Keratinocyte (primary cell): ENCODE data around the gene RRP1.
"Not testable (repeated sequence)": the region's sequence is repeated elsewhere in the genome, so short reads cannot be mapped to it uniquely, and the experiment has no call there.

ENCODE experiments used
- CTCF ChIP-seq, 3 experiments: IDR thresholded peaks in 1 of 3; conservative IDR thresholded peaks in 1 of 3; optimal IDR thresholded peaks in 1 of 3; 2 replicates in 2 of 3; 3 replicates in 1 of 3; pipeline versions ENCODE3 to v1.5.1; 2011; ENCODE audit warnings: low read length in 3 of 3, mild to moderate bottlenecking in 3 of 3, moderate library complexity in 2 of 3, control low read depth in 1 of 3, inconsistent platforms in 1 of 3; ENCODE audit not compliant: insufficient read depth in 2 of 3; ENCODE audit errors: extremely low read depth in 1 of 3
- EZH2 ChIP-seq: IDR thresholded peaks from one replicate; pipeline ENCODE4 v1.6.1; 2012; ENCODE audit warnings: inconsistent platforms, mild to moderate bottlenecking, low read length, moderate library complexity

GRCh38 chr21:43844906-43845305, 55.5 kb downstream of the RRP1 start:
- not testable (repeated sequence) for TF ChIP-seq CTCF (optimal IDR thresholded peaks at IDR 0.05 in 1 of 3, IDR thresholded peaks at IDR 0.05 in 1 of 3, conservative IDR thresholded peaks at IDR 0.05 in 1 of 3; ENCODE audit: extremely low read depth in 1 of 3, insufficient read depth in 2 of 3, low read length in 3 of 3); EZH2
